ENCODE measurements around the gene ADIPOR1.

DNA sequence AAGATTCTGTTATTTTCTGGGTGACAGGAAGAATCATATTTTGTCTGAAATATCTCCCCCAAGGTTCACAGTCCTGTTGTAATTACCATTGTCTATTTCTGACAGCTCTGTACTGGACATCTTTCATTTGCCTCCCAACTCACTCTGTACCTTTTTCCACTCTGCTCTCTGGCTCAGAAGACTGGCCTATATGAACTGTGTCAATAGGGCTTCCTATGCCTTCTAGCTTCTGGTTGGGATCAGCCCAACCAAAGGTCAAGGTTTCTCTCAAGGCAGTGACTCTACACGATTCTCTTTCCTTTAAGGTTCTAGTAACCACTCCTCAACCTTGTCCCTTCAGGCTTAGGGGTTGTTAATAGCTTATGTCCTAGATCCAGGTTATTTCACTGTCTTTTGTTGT is 48.6 kb downstream of the ADIPOR1 start:
- TF ChIP-seq POLR2AphosphoS5 (IDR thresholded peaks at IDR 0.05; ENCODE audit: borderline replicate concordance, low read depth, low read length) = no peak
- no peak for TF ChIP-seq EZH2 (IDR thresholded peaks at IDR 0.05)
- TF ChIP-seq FOXP2 (optimal IDR thresholded peaks at IDR 0.05; ENCODE audit: control extremely low read depth, extremely low read length, insufficient read depth) = no peak

All from SK-N-MC (cell line).